ENCODE data around the gene FOXL1.

- TF ChIP-seq CTCF (IDR thresholded peaks at IDR 0.05) (no peak), POLR2A (IDR thresholded peaks at IDR 0.05) (no peak), EP300 (IDR thresholded peaks at IDR 0.05) (no peak)
Measured at GRCh38 chr16:86584726-86585721, 6.7 kb downstream of the FOXL1 start.

Measured in ovary (tissue), 3 donors.